Endothelial cell of umbilical vein (primary cell): ENCODE measurements around the gene KCNH5. TPM values are rescaled to one million over a fixed set of nuclear protein-coding genes. Genes with fewer than 3 reads are reported as not detected.

Experiments used
- BruUV-seq: library from RNA; stranded (reverse); fragments of 400-500 nt; replicated peaks from 2 replicates; lab custom pipeline; 2021; lab: Mats Ljungman, UMichigan
- CTCF ChIA-PET: fragments of 300-600, 350-600 bp; sonication (Branson Sonifier 250); formaldehyde crosslinking; loops from one replicate; lab custom pipeline; 2021; ENCODE audit warnings: antibody characterized with exemption, inconsistent platforms; lab: Charles Lee
- POLR2A ChIA-PET: fragments of 300-600, 350-600 bp; sonication (Branson Sonifier 250); formaldehyde crosslinking; loops from one replicate; lab custom pipeline; 2021; ENCODE audit warnings: antibody characterized with exemption, inconsistent platforms; lab: Charles Lee
- DNase-seq: peaks from one replicate; pipeline ENCODE4 v3.0.0-alpha.2; 2011; ENCODE audit warnings: low read depth, low spot score
- FAIRE-seq: peaks from 2 replicates; lab custom pipeline; 2011; peaks lifted over from hg19 to GRCh38; lab: Jason Lieb, UNC
- H2AFZ ChIP-seq: 2 replicates; pipeline ENCODE4 v1.6.0; 2012; ENCODE audit warnings: low read depth, low read length, control low read depth, inconsistent platforms
- H3K27ac ChIP-seq: 2 replicates; pipeline ENCODE4 v1.5.1; 2011; ENCODE audit warnings: low read depth, mild to moderate bottlenecking, control low read depth, low read length, moderate library complexity; ENCODE audit not compliant: insufficient read depth
- H3K27me3 ChIP-seq, 2 experiments: 2 replicates each; pipeline versions ENCODE4 v1.6.0 to v1.6.1; 2011; ENCODE audit warnings: low read length in 2 of 2, mixed read lengths in 1 of 2; ENCODE audit not compliant: control insufficient read depth in 2 of 2, insufficient read depth in 2 of 2
- H3K36me3 ChIP-seq, 2 experiments: 2 replicates in 1 of 2; 3 replicates in 1 of 2; pipeline ENCODE4 v1.5.1; 2011; ENCODE audit warnings: low read length in 2 of 2, mild to moderate bottlenecking in 1 of 2, moderate library complexity in 1 of 2; ENCODE audit not compliant: control insufficient read depth in 2 of 2, insufficient read depth in 2 of 2; ENCODE audit errors: extremely low read depth in 1 of 2
- H3K4me1 ChIP-seq: 3 replicates; pipeline ENCODE4 v1.5.1; 2011; ENCODE audit warnings: mild to moderate bottlenecking, low read length; ENCODE audit not compliant: control insufficient read depth, insufficient read depth; ENCODE audit errors: extremely low read depth
- H3K4me2 ChIP-seq: 2 replicates; pipeline ENCODE4 v1.6.1; 2011; ENCODE audit warnings: low read length, control low read depth, mixed read lengths; ENCODE audit not compliant: insufficient read depth
- H3K4me3 ChIP-seq, 3 experiments: fragments of 200-600 bp in 1 of 3; sonication (generic), shearing (Covaris generic) in 1 of 3; replicated peaks in 1 of 3; 2 replicates each; pipeline ENCODE4 v1.5.1; 2011 to 2016; ENCODE audit warnings: control low read depth in 3 of 3, low read length in 3 of 3, mild to moderate bottlenecking in 2 of 3, inconsistent platforms in 1 of 3, low read depth in 1 of 3, moderate library complexity in 1 of 3; ENCODE audit not compliant: insufficient read depth in 1 of 3
- H3K79me2 ChIP-seq: 2 replicates; pipeline ENCODE4 v1.6.0; 2012; ENCODE audit warnings: low read length, inconsistent platforms; ENCODE audit not compliant: control insufficient read depth, insufficient read depth
- H3K9ac ChIP-seq: replicated peaks from 2 replicates; pipeline ENCODE3; 2011; ENCODE audit warnings: low read length, control low read depth; ENCODE audit not compliant: insufficient read depth; ENCODE audit errors: extremely low read depth
- H3K9me1 ChIP-seq: replicated peaks from 3 replicates; pipeline ENCODE4 v1.6.0; 2011; ENCODE audit warnings: mild to moderate bottlenecking, low read length; ENCODE audit not compliant: control insufficient read depth, insufficient read depth; ENCODE audit errors: extremely low read depth
- H3K9me3 ChIP-seq: replicated peaks from 2 replicates; pipeline ENCODE4 v1.5.1; 2012; ENCODE audit warnings: low read length, inconsistent platforms; ENCODE audit not compliant: control insufficient read depth, insufficient read depth
- H4K20me1 ChIP-seq: replicated peaks from 2 replicates; pipeline ENCODE3; 2011; ENCODE audit warnings: mild to moderate bottlenecking, low read length; ENCODE audit not compliant: control insufficient read depth, insufficient read depth; ENCODE audit errors: extremely low read depth
- CTCF ChIP-seq, 2 donors: IDR thresholded peaks; 1 replicate in 1 of 2; 2 replicates in 1 of 2; pipeline ENCODE4 v1.5.1; 2011; ENCODE audit warnings: low read length in 2 of 2, mild to moderate bottlenecking in 2 of 2, moderate library complexity in 2 of 2, control low read depth in 1 of 2, inconsistent platforms in 1 of 2, low read depth in 1 of 2; ENCODE audit not compliant: insufficient read depth in 1 of 2; ENCODE audit errors: extremely low read depth in 1 of 2
- EZH2 ChIP-seq: IDR thresholded peaks from 2 replicates; pipeline ENCODE4 v1.6.1; 2012; ENCODE audit warnings: borderline replicate concordance, low read depth, mild to moderate bottlenecking, moderate library complexity, low read length, inconsistent platforms; ENCODE audit not compliant: severe bottlenecking
- FOS ChIP-seq: IDR thresholded peaks from 2 replicates; pipeline ENCODE4 v1.6.1; 2011; ENCODE audit warnings: mild to moderate bottlenecking, low read length, moderate library complexity, borderline replicate concordance; ENCODE audit not compliant: insufficient read depth
- GATA2 ChIP-seq: IDR thresholded peaks from 2 replicates; pipeline ENCODE4 v1.7.0; 2011; ENCODE audit warnings: low read depth, mild to moderate bottlenecking, moderate library complexity, mixed read lengths, low read length; ENCODE audit not compliant: insufficient read length, insufficient read depth
- JUN ChIP-seq: IDR thresholded peaks from 2 replicates; pipeline ENCODE4 v1.6.1; 2011; ENCODE audit warnings: borderline replicate concordance, low read depth; ENCODE audit not compliant: insufficient read length, insufficient read depth
- MAX ChIP-seq: IDR thresholded peaks from 2 replicates; pipeline ENCODE4 v1.6.1; 2011; ENCODE audit not compliant: insufficient read depth, insufficient read length
- MYC ChIP-seq: IDR thresholded peaks from one replicate; pipeline ENCODE4 v1.6.1; 2011; ENCODE audit warnings: mild to moderate bottlenecking, low read depth, low read length
- POLR2A ChIP-seq: IDR thresholded peaks from 2 replicates; pipeline ENCODE4 v1.6.1; 2012; ENCODE audit warnings: low read depth, mild to moderate bottlenecking, control low read depth, low read length
- POLR2AphosphoS5 ChIP-seq: IDR thresholded peaks from 2 replicates; pipeline ENCODE4 v1.6.1; 2012; ENCODE audit warnings: low read depth, mild to moderate bottlenecking, control low read depth, low read length, moderate library complexity; ENCODE audit not compliant: insufficient read depth
- dilution Hi-C: fragments of 300-500 bp; cut with MboI; formaldehyde crosslinking; loops from one replicate; pipeline ENCODE4 v1.15.0; 2019; ENCODE audit warnings: low sequenced_read_pairs; ENCODE audit not compliant: extremely low pct_ligation_motif_present
- intact Hi-C: fragments of 100-400 bp; cut with micrococcal nuclease; formaldehyde crosslinking; loops from one replicate; pipeline ENCODE4 v1.10.0; 2022
- polyA plus RNA-seq, 4 experiments: library from polyadenylated mRNA; depleted of rRNA in 3 of 4; stranded (reverse) in 3 of 4; unstranded in 1 of 4; fragments of >200 nt; gene quantifications; 2 replicates each; pipeline versions ENCODE4 v1.2.1 to v1.2.3, GENCODE V29; 2011 to 2012; ENCODE audit warnings: missing spikeins in 1 of 4
- total RNA-seq: library from RNA; stranded (reverse); gene quantifications from 2 replicates; pipeline ENCODE4 v1.2.3, GENCODE V29; 2021

Gene KCNH5
- total and polyA plus RNA-seq, 2 donors (not counting 3 experiments of a cell fraction or from before 2014, with no cell fraction given), result not detected

DNA sequence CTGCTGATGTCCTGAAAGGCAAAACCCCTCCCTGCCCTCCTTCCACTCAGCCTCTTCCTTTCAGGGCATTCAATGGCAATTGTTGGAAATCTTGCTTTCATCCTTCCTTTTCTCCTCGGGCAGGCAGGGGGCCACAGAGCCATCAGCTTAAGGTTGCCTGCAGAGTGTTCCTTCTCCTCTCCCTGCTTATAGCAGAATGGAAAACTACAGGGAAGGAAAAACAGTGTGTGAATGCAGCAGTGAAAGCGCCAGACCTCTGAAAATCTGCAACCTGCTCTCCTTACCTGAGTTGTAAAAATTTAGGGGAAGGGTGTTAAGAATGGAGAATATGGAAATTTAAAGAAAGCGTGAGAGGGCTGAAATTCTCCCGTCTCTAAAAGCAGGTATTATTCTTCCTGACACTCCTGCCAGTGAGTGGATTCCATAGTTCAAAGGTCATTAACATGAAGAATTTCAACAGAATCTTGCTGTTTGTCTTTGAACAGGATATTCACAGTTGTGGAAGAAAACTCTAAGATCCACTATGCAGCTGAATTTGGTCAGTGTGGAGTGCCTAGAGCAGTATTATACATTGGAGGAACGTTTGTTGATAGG, 348.8 kb downstream of the KCNH5 start:
- BruUV-seq, result no TSS peak
- Histone ChIP-seq H3K4me1 (no peaks in the 10 kb centered on the region), H3K36me3 (no peaks in the 10 kb centered on the region), H3K4me2 (no peak overlapping the region), H3K9me3 (no peaks in the 10 kb centered on the region), H3K9ac (no peak overlapping the region), H2AFZ (no peak overlapping the region), H3K4me3 (no peak overlapping the region), H3K27ac (no peak overlapping the region), H3K79me2 (no peaks in the 10 kb centered on the region), H3K27me3 (no peaks in the 10 kb centered on the region), H3K9me1 (no peaks in the 10 kb centered on the region), H4K20me1 (no peaks in the 10 kb centered on the region)
- intact Hi-C loops (no loop called here), dilution Hi-C loops (no loop called here)
- FAIRE-seq (no peak), DNase-seq (no peak)
- TF ChIP-seq MYC (no peak), JUN (no peak), MAX (no peak), GATA2 (no peak), FOS (no peak), POLR2A (no peak), POLR2AphosphoS5 (no peak), EZH2 (no peak), CTCF (IDR thresholded peaks at IDR 0.05; ENCODE audit: extremely low read depth in 1 of 2, insufficient read depth in 1 of 2, low read depth in 1 of 2, low read length in 2 of 2) (no peak)
- ChIA-PET POLR2A (no interaction called here), CTCF (no interaction called here)
